Inflammatory macrophage treated with lipopolysaccharide for 4 hours (primary cell): ENCODE results near the gene ACTMAP.
A peak's percentile ranks its signal among the peaks of the same experiment; 100 is the strongest.
"Not testable (repeated sequence)": the region's sequence is repeated elsewhere in the genome, so short reads cannot be mapped to it uniquely, and the experiment has no call there.

ENCODE experiments used
- DNase-seq: peaks from one replicate; pipeline ENCODE4 v3.0.0-alpha.2; 2020

ACTMAP gene

GRCh38 chr19:40750058-40750873 is at the start of gene ACTMAP:
ACTMAP (minus strand) TSS chr19:40750477; CDS start chr19:40749803, 674 bp downstream.
- peak; percentile 100 for DNase-seq

GRCh38 chr19:40799558-40800338 is 49.5 kb upstream of the ACTMAP start:
- peak; percentile 52 for DNase-seq

- peak; percentile 100 for DNase-seq
These were observed 48.6 kb upstream of the ACTMAP start, which contains the start of gene EGLN2 for GRCh38 chr19:40798683-40799557. EGLN2 (plus strand) TSS chr19:40799191; CDS start chr19:40800573, 1,382 bp downstream.

- DNase-seq = peak; percentile 72
These were observed 47.8 kb upstream of the ACTMAP start for GRCh38 chr19:40797963-40798682.

- DNase-seq = no peak
These were observed 47.1 kb upstream of the ACTMAP start for GRCh38 chr19:40797166-40797962.

GRCh38 chr19:40791996-40792395 is 41.7 kb upstream of the ACTMAP start:
- no peak for DNase-seq

- no peak for DNase-seq
These were observed 41.1 kb upstream of the ACTMAP start for GRCh38 chr19:40791349-40791748.

- DNase-seq = no peak
These were observed 36.1 kb upstream of the ACTMAP start for GRCh38 chr19:40786060-40787037.

GRCh38 chr19:40785526-40785925 is 35.2 kb upstream of the ACTMAP start:
- no peak for DNase-seq

- DNase-seq = not testable (repeated sequence)
These were observed 33.9 kb upstream of the ACTMAP start for GRCh38 chr19:40784146-40784545.

- no peak for DNase-seq
These were observed 33.4 kb upstream of the ACTMAP start for GRCh38 chr19:40783711-40784110.

GRCh38 chr19:40781140-40781539 is 30.9 kb upstream of the ACTMAP start:
- DNase-seq = no peak

- no peak for DNase-seq
These were observed 30.3 kb upstream of the ACTMAP start for GRCh38 chr19:40780582-40780981.

- peak; percentile 75 for DNase-seq
These were observed 28.5 kb upstream of the ACTMAP start for GRCh38 chr19:40778706-40779284.

GRCh38 chr19:40777937-40778705 is 27.8 kb upstream of the ACTMAP start, which contains the start of gene RAB4B:
RAB4B (plus strand) TSS chr19:40778247; CDS start chr19:40778376, 129 bp downstream.
- peak; percentile 100 for DNase-seq

- no peak for DNase-seq
These were observed 27.3 kb upstream of the ACTMAP start for GRCh38 chr19:40777645-40777936.

GRCh38 chr19:40776932-40777644 is 26.8 kb upstream of the ACTMAP start:
- peak; percentile 98 for DNase-seq

GRCh38 chr19:40776364-40776763 is 26.1 kb upstream of the ACTMAP start:
- no peak for DNase-seq
